GM12878 (cell line): ENCODE results near the gene SPATS2L. TPM values are rescaled to one million over a fixed set of nuclear protein-coding genes. Genes with fewer than 3 reads are reported as not detected.

Source experiments
- ATAC-seq: fragments of 200-7000 bp; cut with Tn5 transposase; 3 replicates; pipeline ENCODE4 v1.9.1; 2020; ENCODE audit warnings: mild to moderate bottlenecking, moderate library complexity
- BruUV-seq: library from RNA; stranded (reverse); fragments of 400-500 nt; replicated peaks from 2 replicates; lab custom pipeline; 2021; lab: Mats Ljungman, UMichigan
- CTCF ChIA-PET: fragments of 300-600 bp; sonication (Branson Sonifier 250); formaldehyde crosslinking; extraction: SDS; loops from one replicate; lab custom pipeline; 2021; ENCODE audit warnings: inconsistent platforms; lab: Yijun Ruan, JAX
- POLR2A ChIA-PET: fragments of 350-600 bp; formaldehyde crosslinking; extraction: SDS; loops from one replicate; lab custom pipeline; 2021; ENCODE audit warnings: inconsistent platforms; lab: Charles Lee
- RAD21 ChIA-PET: fragments of 300-600 bp; sonication (Branson Sonifier 250); formaldehyde crosslinking; loops from one replicate; lab custom pipeline; 2023; ENCODE audit warnings: antibody characterized with exemption; ENCODE audit not compliant: unreplicated experiment; lab: Charles Lee
- SMC1A ChIA-PET: fragments of 300-600 bp; sonication (Branson Sonifier 250); formaldehyde crosslinking; loops from one replicate; lab custom pipeline; 2023; ENCODE audit not compliant: unreplicated experiment, uncharacterized antibody; lab: Charles Lee
- DNase-seq: peaks from one replicate; pipeline ENCODE4 v3.0.0-alpha.2; 2011; ENCODE audit warnings: low read depth, low spot score
- FAIRE-seq: peaks from 3 replicates; lab custom pipeline; 2011; peaks lifted over from hg19 to GRCh38; lab: Jason Lieb, UNC
- H2AFZ ChIP-seq: 2 replicates; pipeline ENCODE4 v1.6.0; 2011; ENCODE audit warnings: low read depth, low read length, control low read depth; ENCODE audit not compliant: control insufficient read depth
- H3K27ac ChIP-seq: 2 replicates; pipeline ENCODE4 v1.5.1; 2011; ENCODE audit warnings: control low read depth; ENCODE audit not compliant: control insufficient read depth, insufficient read depth
- H3K27me3 ChIP-seq, 2 experiments: replicated peaks in 1 of 2; 2 replicates each; pipeline versions ENCODE4 v1.6.0 to v1.6.1; 2011; ENCODE audit warnings: low read length in 1 of 2; ENCODE audit not compliant: control insufficient read depth in 2 of 2, insufficient read depth in 2 of 2
- H3K36me3 ChIP-seq, 2 experiments: 2 replicates each; pipeline ENCODE4 v1.5.1; 2011; ENCODE audit warnings: low read length in 1 of 2; ENCODE audit not compliant: control insufficient read depth in 2 of 2, insufficient read depth in 2 of 2
- H3K4me1 ChIP-seq: 2 replicates; pipeline ENCODE4 v1.6.1; 2011; ENCODE audit warnings: mild to moderate bottlenecking, low read length, moderate library complexity, mixed read lengths; ENCODE audit not compliant: control insufficient read depth, insufficient read depth
- H3K4me2 ChIP-seq: 2 replicates; pipeline ENCODE4 v1.6.0; 2011; ENCODE audit warnings: control low read depth; ENCODE audit not compliant: control insufficient read depth, insufficient read depth
- H3K4me3 ChIP-seq: fragments of 200-600 bp; sonication (generic); 2 replicates; pipeline ENCODE4 v1.5.1; 2016
- H3K79me2 ChIP-seq: 2 replicates; pipeline ENCODE4 v1.6.0; 2011; ENCODE audit warnings: low read length; ENCODE audit not compliant: control insufficient read depth, insufficient read depth
- H3K9ac ChIP-seq: 2 replicates; pipeline ENCODE4 v1.8.0; 2011; ENCODE audit warnings: low read length, control low read depth, mixed read lengths; ENCODE audit not compliant: control insufficient read depth, insufficient read depth
- H3K9me3 ChIP-seq: replicated peaks from 3 replicates; pipeline ENCODE4 v1.5.1; 2011; ENCODE audit warnings: mild to moderate bottlenecking, low read length; ENCODE audit not compliant: control insufficient read depth, insufficient read depth
- H4K20me1 ChIP-seq: 2 replicates; pipeline ENCODE4 v1.6.0; 2011; ENCODE audit not compliant: control insufficient read depth, insufficient read depth
- BCLAF1 ChIP-seq: fragments of 450-650 bp; IDR thresholded peaks from 2 replicates; pipeline ENCODE4 v1.6.1; 2017; ENCODE audit warnings: antibody characterized with exemption, mild to moderate bottlenecking, moderate library complexity
- CHD4 ChIP-seq: fragments of 200-600 bp; sonication (generic); IDR thresholded peaks from 2 replicates; pipeline ENCODE4 v1.6.1; 2016; ENCODE audit warnings: mild to moderate bottlenecking
- EP300 ChIP-seq, 2 experiments: fragments of 150-350 bp in 1 of 2; IDR thresholded peaks; 2 replicates each; pipeline ENCODE4 v1.6.1; 2011 to 2012; ENCODE audit warnings: low read depth in 2 of 2, low read length in 2 of 2, borderline replicate concordance in 1 of 2, improper control_type of control experiment in 1 of 2, inconsistent platforms in 1 of 2; ENCODE audit not compliant: control insufficient read depth in 1 of 2
- IRF4 ChIP-seq: IDR thresholded peaks from 2 replicates; pipeline ENCODE4 v1.6.1; 2011; ENCODE audit warnings: low read depth, low read length
- KDM1A ChIP-seq: fragments of 200-600 bp; sonication (generic); IDR thresholded peaks from 2 replicates; pipeline ENCODE4 v1.6.1; 2016; ENCODE audit warnings: borderline replicate concordance
- NR2F1 ChIP-seq: fragments of 450-650 bp; conservative IDR thresholded peaks from 2 replicates; pipeline ENCODE4 v1.6.1; 2017; ENCODE audit warnings: mild to moderate bottlenecking
- SMAD1 ChIP-seq: fragments of 450-650 bp; IDR thresholded peaks from 2 replicates; pipeline ENCODE4 v1.6.1; 2018; ENCODE audit warnings: mild to moderate bottlenecking, low read depth; ENCODE audit not compliant: partially characterized antibody
- SRF ChIP-seq, 2 experiments: IDR thresholded peaks; 2 replicates each; pipeline ENCODE4 v1.6.1; 2011; ENCODE audit warnings: low read depth in 2 of 2, low read length in 2 of 2, mild to moderate bottlenecking in 1 of 2, moderate library complexity in 1 of 2
- ZNF622 ChIP-seq: fragments of 450-650 bp; IDR thresholded peaks from 2 replicates; pipeline ENCODE4 v1.6.1; 2017; ENCODE audit warnings: mild to moderate bottlenecking, inconsistent platforms
- ZSCAN29 ChIP-seq: fragments of 450-650 bp; IDR thresholded peaks from 2 replicates; pipeline ENCODE4 v1.6.1; 2017; ENCODE audit warnings: mild to moderate bottlenecking, moderate library complexity
- WGBS: methylation state at CpG from one replicate; pipeline ENCODE4 v1.1.6; 2016; ENCODE audit warnings: low lambda C conversion rate; ENCODE audit not compliant: insufficient replicate concordance, insufficient coverage; ENCODE audit errors: missing lambda C conversion rate; 5-methylcytosine and 5-hydroxymethylcytosine counted together
- in situ Hi-C: fragments of 300-500 bp; cut with MboI; formaldehyde crosslinking; loops from 9 replicates; pipeline ENCODE4 v1.14.3; 2018; ENCODE audit warnings: mixed read lengths
- intact Hi-C: fragments of 100-400 bp; cut with micrococcal nuclease; formaldehyde crosslinking; loops from one replicate; pipeline ENCODE4 v1.14.2; 2022; ENCODE audit not compliant: unreplicated experiment
- polyA plus RNA-seq, 11 experiments: library from polyadenylated mRNA; depleted of rRNA in 4 of 11; unstranded in 6 of 11; stranded (reverse) in 5 of 11; fragments of >200 nt; fragmentation: Nextera tagmentation in 4 of 11; fragmentation: Illumina TruSeq in 1 of 11; extraction: Ambion mirVana in 4 of 11; extraction: Trizol in 1 of 11; gene quantifications; 1 replicate in 1 of 11; 2 replicates in 10 of 11; pipeline versions ENCODE4 v1.2.1 to v1.2.3, GENCODE V29; 2011 to 2016; ENCODE audit warnings: inconsistent platforms in 2 of 11, missing spikeins in 2 of 11, low read depth in 1 of 11
- total RNA-seq, 4 experiments: library from RNA; depleted of rRNA in 3 of 4; stranded (reverse); fragments of >200 nt in 3 of 4; fragmentation: Illumina TruSeq in 1 of 4; extraction: Trizol in 1 of 4; gene quantifications; 2 replicates each; pipeline versions ENCODE4 v1.2.1 to v1.2.3, GENCODE V29; 2013 to 2021
- TF ChIP-seq, protein P1 (sequence below): IDR thresholded peaks from 2 replicates; pipeline ENCODE4 v1.6.1; 2012; ENCODE audit warnings: low read depth, low read length, improper control_type of control experiment
- TF ChIP-seq, protein P2 (sequence below): fragments of 450-650 bp; conservative IDR thresholded peaks from 2 replicates; pipeline ENCODE4 v1.6.1; 2017; ENCODE audit warnings: mild to moderate bottlenecking, moderate library complexity
- TF ChIP-seq, protein P3 (sequence below), 3 experiments: IDR thresholded peaks in 2 of 3; conservative IDR thresholded peaks in 1 of 3; 2 replicates each; pipeline ENCODE4 v1.5.1; 2011; ENCODE audit warnings: low read depth in 3 of 3, low read length in 3 of 3, mild to moderate bottlenecking in 3 of 3, control low read depth in 2 of 3, moderate library complexity in 2 of 3, inconsistent platforms in 1 of 3, mixed read lengths in 1 of 3; ENCODE audit not compliant: control insufficient read depth in 2 of 3, insufficient read depth in 1 of 3; ENCODE audit errors: extremely low read depth in 1 of 3
- TF ChIP-seq, protein P4 (sequence below): fragments of 450-650 bp; IDR thresholded peaks from 2 replicates; pipeline ENCODE4 v1.6.1; 2017; ENCODE audit warnings: mild to moderate bottlenecking, moderate library complexity

SPATS2L gene
- total and polyA plus RNA-seq, 10 of the 15 experiments (the other 5 are each of a cell fraction or from before 2014, with no cell fraction given) = 5.2 to 30.0 (median 20.1) TPM

- no peaks in the 10 kb centered on the region for H3K27me3 ChIP-seq
- DNase-seq = no peak
- 55% methylated on average over 1 of the region's 1 CpG for WGBS
- no peaks in the 10 kb centered on the region for H3K4me1 ChIP-seq
- BruUV-seq = no TSS peak
- intact Hi-C loops = no loop called here
- FAIRE-seq = no peak
- no peak overlapping the region for H2AFZ ChIP-seq
- POLR2A ChIA-PET = no interaction called here
- no peaks in the 10 kb centered on the region for H4K20me1 ChIP-seq
- RAD21 ChIA-PET = no interaction called here
- TF ChIP-seq ZSCAN29 (no peak), CHD4 (no peak), IRF4 (no peak), EP300 (IDR thresholded peaks at IDR 0.05; ENCODE audit: borderline replicate concordance in 1 of 2, control insufficient read depth in 1 of 2, low read depth in 2 of 2, low read length in 2 of 2) (no peak), ZNF622 (no peak), SMAD1 (no peak), KDM1A (no peak), BCLAF1 (no peak), SRF (IDR thresholded peaks at IDR 0.05; ENCODE audit: low read depth in 2 of 2, low read length in 2 of 2) (no peak), NR2F1 (no peak)
- TF ChIP-seq, protein P1, sequence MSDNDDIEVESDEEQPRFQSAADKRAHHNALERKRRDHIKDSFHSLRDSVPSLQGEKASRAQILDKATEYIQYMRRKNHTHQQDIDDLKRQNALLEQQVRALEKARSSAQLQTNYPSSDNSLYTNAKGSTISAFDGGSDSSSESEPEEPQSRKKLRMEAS = no peak
- TF ChIP-seq, protein P2, sequence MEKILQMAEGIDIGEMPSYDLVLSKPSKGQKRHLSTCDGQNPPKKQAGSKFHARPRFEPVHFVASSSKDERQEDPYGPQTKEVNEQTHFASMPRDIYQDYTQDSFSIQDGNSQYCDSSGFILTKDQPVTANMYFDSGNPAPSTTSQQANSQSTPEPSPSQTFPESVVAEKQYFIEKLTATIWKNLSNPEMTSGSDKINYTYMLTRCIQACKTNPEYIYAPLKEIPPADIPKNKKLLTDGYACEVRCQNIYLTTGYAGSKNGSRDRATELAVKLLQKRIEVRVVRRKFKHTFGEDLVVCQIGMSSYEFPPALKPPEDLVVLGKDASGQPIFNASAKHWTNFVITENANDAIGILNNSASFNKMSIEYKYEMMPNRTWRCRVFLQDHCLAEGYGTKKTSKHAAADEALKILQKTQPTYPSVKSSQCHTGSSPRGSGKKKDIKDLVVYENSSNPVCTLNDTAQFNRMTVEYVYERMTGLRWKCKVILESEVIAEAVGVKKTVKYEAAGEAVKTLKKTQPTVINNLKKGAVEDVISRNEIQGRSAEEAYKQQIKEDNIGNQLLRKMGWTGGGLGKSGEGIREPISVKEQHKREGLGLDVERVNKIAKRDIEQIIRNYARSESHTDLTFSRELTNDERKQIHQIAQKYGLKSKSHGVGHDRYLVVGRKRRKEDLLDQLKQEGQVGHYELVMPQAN = no peak
- TF ChIP-seq, protein P3, sequence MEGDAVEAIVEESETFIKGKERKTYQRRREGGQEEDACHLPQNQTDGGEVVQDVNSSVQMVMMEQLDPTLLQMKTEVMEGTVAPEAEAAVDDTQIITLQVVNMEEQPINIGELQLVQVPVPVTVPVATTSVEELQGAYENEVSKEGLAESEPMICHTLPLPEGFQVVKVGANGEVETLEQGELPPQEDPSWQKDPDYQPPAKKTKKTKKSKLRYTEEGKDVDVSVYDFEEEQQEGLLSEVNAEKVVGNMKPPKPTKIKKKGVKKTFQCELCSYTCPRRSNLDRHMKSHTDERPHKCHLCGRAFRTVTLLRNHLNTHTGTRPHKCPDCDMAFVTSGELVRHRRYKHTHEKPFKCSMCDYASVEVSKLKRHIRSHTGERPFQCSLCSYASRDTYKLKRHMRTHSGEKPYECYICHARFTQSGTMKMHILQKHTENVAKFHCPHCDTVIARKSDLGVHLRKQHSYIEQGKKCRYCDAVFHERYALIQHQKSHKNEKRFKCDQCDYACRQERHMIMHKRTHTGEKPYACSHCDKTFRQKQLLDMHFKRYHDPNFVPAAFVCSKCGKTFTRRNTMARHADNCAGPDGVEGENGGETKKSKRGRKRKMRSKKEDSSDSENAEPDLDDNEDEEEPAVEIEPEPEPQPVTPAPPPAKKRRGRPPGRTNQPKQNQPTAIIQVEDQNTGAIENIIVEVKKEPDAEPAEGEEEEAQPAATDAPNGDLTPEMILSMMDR (IDR thresholded peaks at IDR 0.05 in 2 of 3, conservative IDR thresholded peaks at IDR 0.05 in 1 of 3; ENCODE audit: control insufficient read depth in 2 of 3, extremely low read depth in 1 of 3, insufficient read depth in 1 of 3, low read depth in 3 of 3, low read length in 3 of 3) = no peak
- TF ChIP-seq, protein P4, sequence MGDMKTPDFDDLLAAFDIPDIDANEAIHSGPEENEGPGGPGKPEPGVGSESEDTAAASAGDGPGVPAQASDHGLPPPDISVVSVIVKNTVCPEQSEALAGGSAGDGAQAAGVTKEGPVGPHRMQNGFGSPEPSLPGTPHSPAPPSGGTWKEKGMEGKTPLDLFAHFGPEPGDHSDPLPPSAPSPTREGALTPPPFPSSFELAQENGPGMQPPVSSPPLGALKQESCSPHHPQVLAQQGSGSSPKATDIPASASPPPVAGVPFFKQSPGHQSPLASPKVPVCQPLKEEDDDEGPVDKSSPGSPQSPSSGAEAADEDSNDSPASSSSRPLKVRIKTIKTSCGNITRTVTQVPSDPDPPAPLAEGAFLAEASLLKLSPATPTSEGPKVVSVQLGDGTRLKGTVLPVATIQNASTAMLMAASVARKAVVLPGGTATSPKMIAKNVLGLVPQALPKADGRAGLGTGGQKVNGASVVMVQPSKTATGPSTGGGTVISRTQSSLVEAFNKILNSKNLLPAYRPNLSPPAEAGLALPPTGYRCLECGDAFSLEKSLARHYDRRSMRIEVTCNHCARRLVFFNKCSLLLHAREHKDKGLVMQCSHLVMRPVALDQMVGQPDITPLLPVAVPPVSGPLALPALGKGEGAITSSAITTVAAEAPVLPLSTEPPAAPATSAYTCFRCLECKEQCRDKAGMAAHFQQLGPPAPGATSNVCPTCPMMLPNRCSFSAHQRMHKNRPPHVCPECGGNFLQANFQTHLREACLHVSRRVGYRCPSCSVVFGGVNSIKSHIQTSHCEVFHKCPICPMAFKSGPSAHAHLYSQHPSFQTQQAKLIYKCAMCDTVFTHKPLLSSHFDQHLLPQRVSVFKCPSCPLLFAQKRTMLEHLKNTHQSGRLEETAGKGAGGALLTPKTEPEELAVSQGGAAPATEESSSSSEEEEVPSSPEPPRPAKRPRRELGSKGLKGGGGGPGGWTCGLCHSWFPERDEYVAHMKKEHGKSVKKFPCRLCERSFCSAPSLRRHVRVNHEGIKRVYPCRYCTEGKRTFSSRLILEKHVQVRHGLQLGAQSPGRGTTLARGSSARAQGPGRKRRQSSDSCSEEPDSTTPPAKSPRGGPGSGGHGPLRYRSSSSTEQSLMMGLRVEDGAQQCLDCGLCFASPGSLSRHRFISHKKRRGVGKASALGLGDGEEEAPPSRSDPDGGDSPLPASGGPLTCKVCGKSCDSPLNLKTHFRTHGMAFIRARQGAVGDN = no peak
- CTCF ChIA-PET = no interaction called here
- no peak overlapping the region for H3K4me2 ChIP-seq
- H3K9me3 ChIP-seq = no peaks in the 10 kb centered on the region
- no peaks in the 10 kb centered on the region for H3K79me2 ChIP-seq
- H3K9ac ChIP-seq = no peak overlapping the region
- no peak for ATAC-seq
- SMC1A ChIA-PET = no interaction called here
- no peak overlapping the region for H3K27ac ChIP-seq
- in situ Hi-C loops = no loop called here
- no peaks in the 10 kb centered on the region for H3K36me3 ChIP-seq
- no peak overlapping the region for H3K4me3 ChIP-seq
Observed at GRCh38 chr2:200438251-200438650, 131.8 kb downstream of the SPATS2L start.
